GM12873 (cell line): Measurements from ENCODE around the gene NSUN2.

Source experiments
- TF ChIP-seq, protein P1 (sequence below): IDR thresholded peaks from 2 replicates; pipeline ENCODE4 v1.5.1; 2012; ENCODE audit warnings: low read depth, mild to moderate bottlenecking, moderate library complexity, low read length, control low read depth; ENCODE audit not compliant: insufficient read depth; ENCODE audit errors: missing control alignments

Gene NSUN2

DNA sequence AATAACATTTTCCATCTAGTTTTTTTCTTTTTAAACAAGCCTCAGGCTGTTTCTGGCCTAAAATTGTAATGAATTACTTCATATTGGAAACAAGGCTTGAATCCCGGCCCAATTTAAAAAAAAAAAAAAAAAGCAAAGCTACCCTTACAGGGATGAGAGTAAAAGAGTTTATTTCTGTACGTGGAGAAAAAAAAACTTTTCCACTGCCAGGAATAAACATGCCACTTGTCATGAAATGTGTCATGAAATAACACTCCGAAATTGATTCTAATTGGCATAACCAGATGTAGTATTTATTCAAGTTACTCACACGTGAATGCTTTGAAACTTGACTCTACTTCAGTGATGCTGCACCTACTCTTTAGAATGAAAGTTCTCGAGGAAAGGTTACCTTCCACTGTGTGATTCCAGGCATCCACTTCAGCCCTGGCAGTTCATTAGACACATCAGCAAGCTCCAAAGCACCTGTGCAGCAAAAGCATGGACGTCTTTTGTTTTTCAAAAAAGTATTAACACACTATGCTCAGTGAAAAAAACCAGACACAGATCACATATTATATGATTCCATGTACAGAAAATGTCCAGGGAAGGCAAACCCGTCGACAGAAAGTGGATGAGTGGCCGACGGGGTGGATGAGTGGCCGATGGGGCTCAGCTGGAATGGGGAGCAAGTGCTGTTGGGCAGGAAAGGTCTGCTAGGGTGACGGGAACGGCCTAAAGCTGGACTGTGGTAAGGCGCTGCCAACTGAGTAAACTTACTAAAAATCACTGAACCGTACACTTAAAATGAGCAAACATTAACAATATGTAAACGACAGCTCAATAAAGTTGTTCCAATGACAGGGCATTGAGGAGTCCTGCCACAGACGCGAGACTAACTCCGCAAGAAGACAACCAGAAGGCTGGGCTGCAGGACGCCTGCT, 21.2 kb downstream of the NSUN2 start:
- TF ChIP-seq, protein P1, sequence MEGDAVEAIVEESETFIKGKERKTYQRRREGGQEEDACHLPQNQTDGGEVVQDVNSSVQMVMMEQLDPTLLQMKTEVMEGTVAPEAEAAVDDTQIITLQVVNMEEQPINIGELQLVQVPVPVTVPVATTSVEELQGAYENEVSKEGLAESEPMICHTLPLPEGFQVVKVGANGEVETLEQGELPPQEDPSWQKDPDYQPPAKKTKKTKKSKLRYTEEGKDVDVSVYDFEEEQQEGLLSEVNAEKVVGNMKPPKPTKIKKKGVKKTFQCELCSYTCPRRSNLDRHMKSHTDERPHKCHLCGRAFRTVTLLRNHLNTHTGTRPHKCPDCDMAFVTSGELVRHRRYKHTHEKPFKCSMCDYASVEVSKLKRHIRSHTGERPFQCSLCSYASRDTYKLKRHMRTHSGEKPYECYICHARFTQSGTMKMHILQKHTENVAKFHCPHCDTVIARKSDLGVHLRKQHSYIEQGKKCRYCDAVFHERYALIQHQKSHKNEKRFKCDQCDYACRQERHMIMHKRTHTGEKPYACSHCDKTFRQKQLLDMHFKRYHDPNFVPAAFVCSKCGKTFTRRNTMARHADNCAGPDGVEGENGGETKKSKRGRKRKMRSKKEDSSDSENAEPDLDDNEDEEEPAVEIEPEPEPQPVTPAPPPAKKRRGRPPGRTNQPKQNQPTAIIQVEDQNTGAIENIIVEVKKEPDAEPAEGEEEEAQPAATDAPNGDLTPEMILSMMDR: no peak

DNA sequence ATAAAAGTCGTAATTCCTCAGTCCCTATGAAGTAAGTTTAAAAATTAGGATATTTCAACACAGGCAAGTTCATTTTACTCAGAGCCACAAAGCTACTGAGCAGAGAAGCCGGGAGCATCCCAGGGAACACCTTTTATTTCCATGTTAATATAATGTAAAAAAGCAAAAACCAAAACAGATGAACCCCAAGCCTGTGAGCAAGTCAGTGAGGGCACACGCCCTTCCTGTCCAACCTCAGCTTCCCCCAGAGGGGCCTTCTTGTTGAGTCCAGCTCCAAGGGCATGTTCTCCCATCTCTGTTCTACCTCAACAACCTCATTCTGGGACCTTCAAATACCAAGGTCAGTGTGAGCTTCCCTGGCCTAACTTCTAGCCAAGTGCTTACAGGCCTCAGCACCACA, 24.8 kb downstream of the NSUN2 start:
- TF ChIP-seq, protein P1: no peak

DNA sequence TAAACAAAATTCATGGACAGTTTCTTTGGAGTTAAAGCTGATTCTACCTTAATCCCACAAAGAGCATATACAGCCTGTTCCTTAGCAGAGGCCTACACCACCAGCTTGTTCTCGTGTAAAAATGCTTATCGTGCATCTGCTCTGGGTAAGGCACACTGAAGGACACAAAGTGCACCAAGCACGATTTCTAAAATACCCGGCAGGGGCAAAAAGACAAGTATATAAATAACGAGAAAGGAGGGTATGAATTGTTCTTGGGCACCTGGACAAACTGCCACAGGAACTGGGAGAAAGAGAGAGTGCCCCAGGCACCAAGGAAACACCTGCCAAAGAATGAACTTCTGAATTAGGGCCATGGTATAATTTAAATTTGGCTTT, 25.3 kb downstream of the NSUN2 start:
- TF ChIP-seq, protein P1: no peak

DNA sequence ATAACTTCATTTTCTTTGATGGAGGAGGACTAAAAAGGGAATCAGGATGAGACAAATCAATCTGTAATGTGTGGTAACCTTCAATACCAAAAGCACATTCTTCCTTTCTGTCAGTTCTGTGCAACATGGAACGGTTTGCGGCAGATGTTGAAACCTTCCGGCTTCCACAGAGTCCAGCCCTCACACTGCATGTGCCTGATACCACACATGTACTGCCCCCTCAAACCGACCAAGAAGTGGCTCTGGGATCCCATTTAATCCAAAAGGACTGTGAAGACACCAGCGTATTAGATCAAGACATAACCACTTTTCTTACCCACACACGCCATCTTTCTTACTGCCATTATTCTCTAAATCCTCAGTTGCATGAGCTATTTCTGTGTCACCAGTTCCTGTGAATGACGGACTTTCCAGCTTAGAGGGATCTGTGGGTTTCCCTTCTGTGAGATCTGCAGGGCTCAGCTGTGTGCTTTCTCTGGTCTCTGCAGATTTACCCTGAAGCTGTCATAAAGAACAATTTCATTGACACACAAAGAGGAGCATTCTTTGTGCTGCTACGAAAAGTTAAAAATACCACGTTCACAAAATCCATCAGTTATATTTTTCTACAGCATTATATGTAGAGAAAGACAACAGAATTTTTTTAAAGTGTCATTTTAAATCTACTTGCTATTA, 25.8 kb downstream of the NSUN2 start:
- TF ChIP-seq, protein P1: no peak

DNA sequence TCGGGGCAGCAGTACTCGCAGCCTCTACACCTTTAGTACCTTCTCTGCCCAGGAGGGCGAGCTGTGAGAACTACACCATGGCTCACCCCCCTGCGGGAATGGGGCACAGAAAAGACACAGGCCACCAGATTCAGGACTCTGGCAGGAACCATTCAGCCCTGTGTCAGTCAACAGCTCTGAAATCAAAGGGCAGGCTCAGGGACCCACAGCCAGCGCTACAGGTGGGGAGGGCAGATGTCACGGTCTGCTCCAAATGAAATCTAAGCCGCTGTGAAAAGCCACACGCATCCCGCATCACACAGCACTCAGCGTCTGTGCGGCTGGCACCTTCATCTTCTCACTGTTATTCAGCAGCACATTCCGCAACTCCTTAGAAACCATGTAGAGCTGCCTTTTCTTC, 27.9 kb downstream of the NSUN2 start:
- TF ChIP-seq, protein P1: no peak

DNA sequence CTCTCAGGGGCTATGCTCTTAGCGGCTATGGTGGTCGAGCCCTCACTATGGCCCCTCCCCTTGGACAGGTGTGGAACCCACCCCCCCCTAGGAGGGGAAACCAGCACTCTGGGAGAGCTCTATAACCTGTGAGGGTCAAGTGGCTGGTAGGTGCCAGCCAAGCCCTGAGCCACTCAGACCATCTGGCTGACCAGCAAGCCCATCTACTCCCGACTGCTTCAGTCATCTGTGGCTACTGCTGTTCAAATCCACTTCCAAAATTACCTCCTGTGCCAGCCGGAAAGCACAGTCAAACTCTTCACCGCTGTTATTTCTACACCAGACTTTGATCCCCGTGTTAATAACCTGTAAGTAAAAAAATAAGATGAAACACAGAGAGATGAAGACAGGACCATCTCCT, 28.5 kb downstream of the NSUN2 start:
- TF ChIP-seq, protein P1: no peak

DNA sequence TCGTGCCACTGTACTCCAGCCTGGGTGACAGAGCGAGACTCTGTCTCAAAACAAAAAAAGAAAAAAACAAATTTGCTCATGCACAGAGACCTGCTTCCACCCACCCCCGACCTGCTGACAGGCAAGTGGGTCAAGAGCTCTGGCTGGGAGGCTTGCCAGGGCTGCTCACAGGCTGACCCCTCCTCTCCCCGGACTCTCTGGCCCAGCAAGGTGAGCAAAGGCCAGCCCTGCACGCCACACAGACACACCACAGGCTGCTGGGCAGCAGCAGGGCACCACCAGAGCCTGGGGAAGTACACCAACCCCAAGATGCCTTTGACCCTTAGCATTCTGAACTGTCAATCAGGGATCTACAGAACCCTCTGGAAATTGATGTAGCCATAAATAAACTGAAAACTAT, 29.2 kb downstream of the NSUN2 start:
- TF ChIP-seq, protein P1: no peak
